B cell (primary cell): ENCODE measurements around the gene RAB27A. TPM values are rescaled to one million over a fixed set of nuclear protein-coding genes. Genes with fewer than 3 reads are reported as not detected.

Source experiments
- ATAC-seq: fragments of 200-7000 bp; cut with Tn5 transposase; one replicate; pipeline ENCODE4 v1.10.0; 2021; ENCODE audit warnings: low read depth, mild to moderate bottlenecking, moderate number of reproducible peaks, moderate library complexity
- CTCF ChIA-PET: fragments of 350-600 bp; sonication (Branson Sonifier 250); formaldehyde crosslinking; loops from one replicate; lab custom pipeline; 2021; ENCODE audit warnings: antibody characterized with exemption, inconsistent platforms; lab: Charles Lee
- POLR2A ChIA-PET: fragments of 350-600 bp; sonication (Branson Sonifier 250); formaldehyde crosslinking; loops from one replicate; lab custom pipeline; 2021; ENCODE audit warnings: antibody characterized with exemption; lab: Charles Lee
- DNase-seq: peaks from one replicate; pipeline ENCODE4 v3.0.0; 2013
- H2AFZ ChIP-seq: 2 replicates; pipeline ENCODE4 v1.6.1; 2012; ENCODE audit warnings: mild to moderate bottlenecking, low read depth, low read length; ENCODE audit not compliant: insufficient read depth, poor library complexity, severe bottlenecking
- H3K27ac ChIP-seq, 2 donors: 1 replicate in 1 of 2; 2 replicates in 1 of 2; pipeline ENCODE4 v1.5.1; 2012 to 2013; ENCODE audit warnings: low read length in 2 of 2, mild to moderate bottlenecking in 2 of 2, moderate library complexity in 1 of 2
- H3K27me3 ChIP-seq, 4 experiments: fragments of 200-600 bp in 1 of 4; sonication (generic) in 1 of 4; replicated peaks in 1 of 4; 1 replicate in 2 of 4; 2 replicates in 2 of 4; pipeline versions ENCODE4 v1.6.1 to v1.7.0; 2013 to 2016; ENCODE audit warnings: low read length in 3 of 4, mild to moderate bottlenecking in 2 of 4, mixed read lengths in 1 of 4, moderate library complexity in 1 of 4; ENCODE audit not compliant: insufficient read depth in 4 of 4, control insufficient read depth in 3 of 4; ENCODE audit errors: control extremely low read depth in 1 of 4
- H3K36me3 ChIP-seq, 2 experiments: replicated peaks in 1 of 2; 1 replicate in 1 of 2; 2 replicates in 1 of 2; pipeline versions ENCODE4 v1.6.1 to v1.7.1; 2013; ENCODE audit warnings: low read length in 1 of 2; ENCODE audit not compliant: insufficient read depth in 2 of 2, control insufficient read depth in 1 of 2; ENCODE audit errors: control extremely low read depth in 1 of 2, extremely low read depth in 1 of 2
- H3K4me1 ChIP-seq, 2 donors: fragments of 200-600 bp in 1 of 2; sonication (generic) in 1 of 2; 1 replicate in 1 of 2; 2 replicates in 1 of 2; pipeline versions ENCODE4 v1.5.1 to v1.6.1; 2013 to 2017; ENCODE audit warnings: low read length in 2 of 2; ENCODE audit not compliant: control insufficient read depth in 2 of 2, insufficient read depth in 2 of 2
- H3K4me2 ChIP-seq: replicated peaks from 2 replicates; pipeline ENCODE3; 2012; ENCODE audit warnings: mild to moderate bottlenecking, low read depth, low read length; ENCODE audit not compliant: poor library complexity, severe bottlenecking
- H3K4me3 ChIP-seq, 5 experiments: fragments of 200-600 bp in 1 of 5; sonication (generic) in 1 of 5; 1 replicate in 3 of 5; 2 replicates in 2 of 5; pipeline versions ENCODE4 v1.5.1 to v1.7.0; 2011 to 2016; ENCODE audit warnings: low read length in 4 of 5, mild to moderate bottlenecking in 4 of 5, low read depth in 2 of 5, control low read depth in 1 of 5, moderate library complexity in 1 of 5; ENCODE audit not compliant: insufficient read depth in 1 of 5; ENCODE audit errors: control extremely low read depth in 1 of 5, extremely low read depth in 1 of 5
- H3K79me2 ChIP-seq: fragments of 200-600 bp; sonication (generic); one replicate; pipeline ENCODE4 v1.6.0; 2016; ENCODE audit warnings: low read length; ENCODE audit not compliant: control insufficient read depth, insufficient read depth
- H3K9ac ChIP-seq: fragments of 200-600 bp; sonication (generic); 2 replicates; pipeline ENCODE4 v1.6.1; 2017; ENCODE audit warnings: mild to moderate bottlenecking, low read length, moderate library complexity
- H3K9me3 ChIP-seq, 3 donors: one replicate each; pipeline versions ENCODE4 v1.6.1 to v1.7.1; 2013; ENCODE audit warnings: low read length in 2 of 3; ENCODE audit not compliant: control insufficient read depth in 2 of 3, insufficient read depth in 1 of 3; ENCODE audit errors: control extremely low read depth in 1 of 3
- H4K20me1 ChIP-seq: 2 replicates; pipeline ENCODE4 v1.6.0; 2012; ENCODE audit warnings: mild to moderate bottlenecking, low read length; ENCODE audit not compliant: insufficient read depth, control insufficient read depth, poor library complexity, severe bottlenecking
- H3K27ac Mint-ChIP-seq: one replicate; pipeline ENCODE4 v1.8.0; 2021; ENCODE audit warnings: mixed read lengths
- H3K27me3 Mint-ChIP-seq: one replicate; pipeline ENCODE4 v1.8.0; 2021; ENCODE audit warnings: mixed read lengths
- H3K4me1 Mint-ChIP-seq: one replicate; pipeline ENCODE4 v1.8.0; 2021; ENCODE audit warnings: mixed read lengths
- H3K4me3 Mint-ChIP-seq: one replicate; pipeline ENCODE4 v1.8.0; 2021; ENCODE audit warnings: mixed read lengths
- H3K9me3 Mint-ChIP-seq: one replicate; pipeline ENCODE4 v1.8.0; 2022; ENCODE audit warnings: mixed read lengths; ENCODE audit not compliant: insufficient read depth
- EZH2 ChIP-seq: IDR thresholded peaks from 2 replicates; pipeline ENCODE4 v1.6.1; 2012; ENCODE audit warnings: borderline replicate concordance, low read depth, mild to moderate bottlenecking, moderate library complexity, low read length; ENCODE audit not compliant: insufficient read depth, poor library complexity, severe bottlenecking
- intact Hi-C: fragments of 100-400 bp; cut with micrococcal nuclease; formaldehyde crosslinking; loops from one replicate; pipeline ENCODE4 v1.10.0; 2022
- polyA plus RNA-seq: library from polyadenylated mRNA; depleted of rRNA; stranded (reverse); fragments of >200 nt; gene quantifications from 2 replicates; pipeline ENCODE4 v1.2.3, GENCODE V29; 2012
- total RNA-seq, 2 donors: library from RNA; stranded (reverse); fragments of 120-200 nt in 1 of 2; gene quantifications; 1 replicate in 1 of 2; 2 replicates in 1 of 2; pipeline versions ENCODE4 v1.2.3 to v1.2.4, GENCODE V29; 2013 to 2022
- TF ChIP-seq, protein P1 (sequence below): fragments of 200-600 bp; IDR thresholded peaks from one replicate; pipeline ENCODE4 v1.8.0; 2022; ENCODE audit warnings: antibody characterized with exemption, mild to moderate bottlenecking

Gene RAB27A
- total and polyA plus RNA-seq, 2 donors (not counting 1 experiment from before 2014, with no cell fraction given), result 7.2 to 19.0 TPM

DNA sequence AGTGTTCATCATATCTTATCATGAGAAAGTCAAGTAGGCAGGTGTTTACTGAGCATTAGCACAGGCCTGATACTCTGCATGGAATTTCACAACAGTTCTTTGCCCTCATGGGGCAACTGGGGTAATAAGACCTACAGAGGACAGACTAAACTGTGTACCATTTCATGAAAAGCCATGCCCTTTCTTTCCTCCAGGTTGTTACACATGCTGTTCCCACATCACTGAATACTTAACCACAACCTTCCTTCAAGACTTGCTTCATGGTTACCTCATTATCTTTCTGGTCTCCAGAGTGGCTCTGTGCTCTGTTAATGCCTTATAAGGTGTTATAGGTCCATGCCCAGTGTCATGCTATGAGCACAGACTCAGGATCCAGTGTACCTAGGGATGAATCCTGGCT, 64.7 kb downstream of the RAB27A start:
- DNase-seq, result peak; percentile 26
- H3K27me3 Mint-ChIP-seq, result no peaks in the 10 kb centered on the region
- intact Hi-C loops, result loop anchor here (5.0 kb wide), 1 partner anchor 32 kb away; no protein-coding TSS in a partner anchor
- H3K9me3 ChIP-seq, result no peaks in the 10 kb centered on the region
- peaks cover 3% of the 10 kb centered on the region for H3K79me2 ChIP-seq
- H3K27ac Mint-ChIP-seq, result peak overlapping the region; percentile 27
- peaks cover 45% of the 10 kb centered on the region for H3K4me1 Mint-ChIP-seq
- ATAC-seq, result no peak
- peaks cover 47 to 49% of the 10 kb centered on the region in 2 donors for H3K4me1 ChIP-seq
- no peaks in the 10 kb centered on the region for H3K36me3 ChIP-seq
- no peaks in the 10 kb centered on the region for H3K27me3 ChIP-seq
- no peak overlapping the region for H3K9ac ChIP-seq
- ChIA-PET POLR2A (no interaction called here), CTCF (interaction anchor here (1.7 to 2.0 kb wide), 2 partner anchors 10 to 66 kb away, joined by 5 read pairs; no protein-coding TSS in a partner anchor)
- TF ChIP-seq, protein P1, sequence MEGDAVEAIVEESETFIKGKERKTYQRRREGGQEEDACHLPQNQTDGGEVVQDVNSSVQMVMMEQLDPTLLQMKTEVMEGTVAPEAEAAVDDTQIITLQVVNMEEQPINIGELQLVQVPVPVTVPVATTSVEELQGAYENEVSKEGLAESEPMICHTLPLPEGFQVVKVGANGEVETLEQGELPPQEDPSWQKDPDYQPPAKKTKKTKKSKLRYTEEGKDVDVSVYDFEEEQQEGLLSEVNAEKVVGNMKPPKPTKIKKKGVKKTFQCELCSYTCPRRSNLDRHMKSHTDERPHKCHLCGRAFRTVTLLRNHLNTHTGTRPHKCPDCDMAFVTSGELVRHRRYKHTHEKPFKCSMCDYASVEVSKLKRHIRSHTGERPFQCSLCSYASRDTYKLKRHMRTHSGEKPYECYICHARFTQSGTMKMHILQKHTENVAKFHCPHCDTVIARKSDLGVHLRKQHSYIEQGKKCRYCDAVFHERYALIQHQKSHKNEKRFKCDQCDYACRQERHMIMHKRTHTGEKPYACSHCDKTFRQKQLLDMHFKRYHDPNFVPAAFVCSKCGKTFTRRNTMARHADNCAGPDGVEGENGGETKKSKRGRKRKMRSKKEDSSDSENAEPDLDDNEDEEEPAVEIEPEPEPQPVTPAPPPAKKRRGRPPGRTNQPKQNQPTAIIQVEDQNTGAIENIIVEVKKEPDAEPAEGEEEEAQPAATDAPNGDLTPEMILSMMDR, result no peak
- no peak for TF ChIP-seq EZH2
- no peaks in the 10 kb centered on the region for H4K20me1 ChIP-seq
- no peak overlapping the region for H3K4me3 Mint-ChIP-seq
- H2AFZ ChIP-seq, result no peak overlapping the region
- H3K9me3 Mint-ChIP-seq, result no peaks in the 10 kb centered on the region
- H3K4me3 ChIP-seq, result no peak overlapping the region
- H3K4me2 ChIP-seq, result peak overlapping the region; percentile 34
- peak overlapping the region; percentile 17 to 40 for H3K27ac ChIP-seq

DNA sequence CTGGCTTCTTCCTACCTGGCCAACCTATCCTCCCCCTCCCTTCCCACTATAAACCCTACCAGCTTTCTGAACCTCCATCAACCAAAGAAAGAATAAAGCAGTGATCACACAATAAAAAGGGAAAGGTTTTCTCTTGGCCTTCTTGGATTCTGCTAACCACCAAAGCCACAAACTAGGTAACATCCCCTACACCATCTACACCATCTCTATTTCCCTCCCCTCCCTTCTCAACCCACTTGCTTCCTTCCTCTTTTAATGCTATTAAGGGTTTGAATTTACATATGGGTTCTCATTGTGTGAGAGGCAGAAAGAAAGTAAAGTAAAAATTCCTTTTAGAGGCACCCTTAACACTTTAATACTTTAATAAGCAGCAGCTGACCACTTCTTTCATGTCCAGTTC, 67.0 kb downstream of the RAB27A start:
- H3K4me1 ChIP-seq, result peaks cover 54 to 57% of the 10 kb centered on the region in 2 donors
- no peak for TF ChIP-seq EZH2
- TF ChIP-seq, protein P1, result no peak
- DNase-seq, result peak; percentile 79
- CTCF ChIA-PET, result interaction anchor here (1.1 to 2.4 kb wide), 2 partner anchors 69 to 213 kb away, joined by 4 to 16 read pairs; no protein-coding TSS in a partner anchor
- peak; percentile 83 for ATAC-seq
- intact Hi-C loops, result loop anchor here (5.0 kb wide), 1 partner anchor 35 kb away; no protein-coding TSS in a partner anchor
- no peaks in the 10 kb centered on the region for H3K9me3 ChIP-seq
- H3K4me3 ChIP-seq, result peak overlapping the region in 4 of 5 experiments; percentile 14 to 50 (median 23)
- POLR2A ChIA-PET, result no interaction called here
- H3K27me3 ChIP-seq, result no peaks in the 10 kb centered on the region
- peak overlapping the region; percentile 67 for H3K27ac ChIP-seq
- Mint-ChIP-seq H3K4me1 (peaks cover 57% of the 10 kb centered on the region), H3K9me3 (no peaks in the 10 kb centered on the region), H3K27me3 (no peaks in the 10 kb centered on the region), H3K4me3 (peak overlapping the region; percentile 71), H3K27ac (peak overlapping the region; percentile 50)
- peak overlapping the region; percentile 86 for H3K4me2 ChIP-seq
- peak overlapping the region; percentile 59 for H3K9ac ChIP-seq
- H4K20me1 ChIP-seq, result no peaks in the 10 kb centered on the region
- peak overlapping the region; percentile 25 for H2AFZ ChIP-seq
- H3K36me3 ChIP-seq, result no peaks in the 10 kb centered on the region
- peaks cover 6% of the 10 kb centered on the region for H3K79me2 ChIP-seq
